ENCODE data around the gene ANKRD22. TPM values are rescaled to one million over a fixed set of nuclear protein-coding genes. Genes with fewer than 3 reads are reported as not detected.

ANKRD22 gene
- total RNA-seq, 2 experiments from 2014 or later, result not detected

DNA sequence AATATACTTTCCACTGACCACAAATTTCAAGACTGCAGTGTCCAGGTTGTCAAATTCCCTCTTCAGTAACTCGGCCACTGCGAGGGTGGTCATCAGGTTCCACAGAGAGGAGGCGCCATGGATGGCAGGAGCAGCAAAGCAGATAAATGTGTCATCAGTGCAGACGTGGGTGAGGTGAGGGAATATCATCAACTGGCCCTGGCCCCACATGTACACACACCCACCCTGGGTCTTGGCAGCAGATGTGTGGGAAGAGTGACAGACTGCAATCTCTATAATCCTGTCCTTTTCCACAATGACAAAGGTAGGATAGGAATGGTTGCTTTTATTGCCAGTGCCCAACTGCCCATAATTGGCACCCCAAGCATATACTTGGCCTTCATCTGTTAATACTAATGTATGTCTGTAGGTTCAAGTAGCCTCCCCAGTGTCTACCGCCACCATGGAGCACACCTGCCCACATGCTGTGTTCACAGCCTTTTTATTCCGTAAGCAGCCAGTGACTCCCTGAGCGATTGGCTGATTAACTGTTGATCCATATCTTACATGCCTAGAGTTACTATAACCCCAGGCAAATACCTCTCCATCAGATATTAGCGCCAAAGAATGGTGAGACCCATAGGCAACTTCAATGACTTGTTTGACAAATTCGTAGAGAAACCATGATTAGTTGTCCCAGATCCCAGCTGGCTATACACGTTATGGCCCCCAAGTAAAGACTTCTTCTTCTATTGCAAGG lies 65.4 kb downstream of the ANKRD22 start:
- H3K9me3 Mint-ChIP-seq, result no peaks in the 10 kb centered on the region
- CTCF ChIA-PET, result no interaction called here
- H3K36me3 Mint-ChIP-seq (ENCODE audit: low read depth), result no peaks in the 10 kb centered on the region
- H3K27ac Mint-ChIP-seq, result no peak overlapping the region
- TF ChIP-seq CTCF (IDR thresholded peaks at IDR 0.05), result no peak
- Histone ChIP-seq H3K27me3 (ENCODE audit: control insufficient read depth in 1 of 2, insufficient read depth in 2 of 2, low read length in 2 of 2) (no peaks in the 10 kb centered on the region), H3K27ac (ENCODE audit: low read depth in 1 of 2, low read length in 2 of 2) (no peak overlapping the region), H3K36me3 (ENCODE audit: insufficient read depth, low read length) (no peaks in the 10 kb centered on the region), H3K4me1 (ENCODE audit: insufficient read depth, low read length) (no peaks in the 10 kb centered on the region), H3K4me3 (ENCODE audit: low read length) (no peak overlapping the region), H3K9me3 (ENCODE audit: control insufficient read depth in 1 of 2, insufficient read depth in 1 of 2, low read length in 2 of 2) (no peaks in the 10 kb centered on the region)
- ATAC-seq (ENCODE audit: poor library complexity) (no peak), DNase-seq (no peak)
- no peak overlapping the region for H3K4me3 Mint-ChIP-seq
- H3K27me3 Mint-ChIP-seq, result no peaks in the 10 kb centered on the region
- no peaks in the 10 kb centered on the region for H3K4me1 Mint-ChIP-seq (ENCODE audit: low read depth)
- POLR2A ChIA-PET, result no interaction called here
- intact Hi-C loops (cut with DNase I, micrococcal nuclease), result no loop called here

DNA sequence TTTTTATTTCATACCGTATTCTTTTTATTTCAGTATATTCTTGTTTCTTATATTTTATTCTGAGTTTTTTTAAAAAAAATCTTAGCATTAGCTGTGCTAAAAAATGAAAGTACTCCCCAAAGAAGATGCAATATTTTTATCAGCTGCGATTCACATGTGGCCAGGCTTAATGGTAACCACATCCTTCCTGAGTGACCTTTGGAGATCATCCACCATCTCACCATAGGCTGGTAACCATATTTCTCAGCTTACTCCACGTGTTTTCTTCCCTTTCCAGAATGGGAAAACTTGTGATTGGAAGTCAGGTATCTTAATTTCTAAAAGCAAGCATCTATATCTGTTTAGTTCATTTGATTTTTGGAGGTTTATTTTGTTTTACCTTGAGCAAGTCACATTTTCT lies 67.9 kb downstream of the ANKRD22 start:
- no peaks in the 10 kb centered on the region for H3K27me3 Mint-ChIP-seq
- POLR2A ChIA-PET, result no interaction called here
- no peaks in the 10 kb centered on the region for H3K4me1 ChIP-seq (ENCODE audit: insufficient read depth, low read length)
- no peaks in the 10 kb centered on the region for H3K36me3 ChIP-seq (ENCODE audit: insufficient read depth, low read length)
- no peak overlapping the region for H3K4me3 ChIP-seq (ENCODE audit: low read length)
- H3K27ac Mint-ChIP-seq, result no peak overlapping the region
- H3K27ac ChIP-seq (ENCODE audit: low read depth in 1 of 2, low read length in 2 of 2), result no peak overlapping the region
- ATAC-seq (ENCODE audit: poor library complexity) (no peak), DNase-seq (no peak)
- no peak overlapping the region for H3K4me3 Mint-ChIP-seq
- CTCF ChIA-PET, result no interaction called here
- H3K4me1 Mint-ChIP-seq (ENCODE audit: low read depth), result no peaks in the 10 kb centered on the region
- no peaks in the 10 kb centered on the region for H3K9me3 Mint-ChIP-seq
- intact Hi-C loops (cut with DNase I, micrococcal nuclease), result no loop called here
- no peaks in the 10 kb centered on the region for H3K36me3 Mint-ChIP-seq (ENCODE audit: low read depth)
- no peak for TF ChIP-seq CTCF (IDR thresholded peaks at IDR 0.05)
- H3K27me3 ChIP-seq (ENCODE audit: control insufficient read depth in 1 of 2, insufficient read depth in 2 of 2, low read length in 2 of 2), result no peaks in the 10 kb centered on the region
- no peaks in the 10 kb centered on the region for H3K9me3 ChIP-seq (ENCODE audit: control insufficient read depth in 1 of 2, insufficient read depth in 1 of 2, low read length in 2 of 2)

GRCh38 chr10:88782222-88782621 lies 69.4 kb downstream of the ANKRD22 start:
- no peak overlapping the region for H3K27ac Mint-ChIP-seq
- POLR2A ChIA-PET, result no interaction called here
- no peak for TF ChIP-seq CTCF (IDR thresholded peaks at IDR 0.05)

More at GRCh38 chr10:88782222-88782621, 69.4 kb downstream of the ANKRD22 start:
- Histone ChIP-seq H3K4me1 (ENCODE audit: insufficient read depth, low read length) (no peaks in the 10 kb centered on the region), H3K27me3 (ENCODE audit: control insufficient read depth in 1 of 2, insufficient read depth in 2 of 2, low read length in 2 of 2) (no peaks in the 10 kb centered on the region), H3K4me3 (ENCODE audit: low read length) (no peak overlapping the region), H3K27ac (ENCODE audit: low read depth in 1 of 2, low read length in 2 of 2) (no peak overlapping the region), H3K36me3 (ENCODE audit: insufficient read depth, low read length) (no peaks in the 10 kb centered on the region), H3K9me3 (ENCODE audit: control insufficient read depth in 1 of 2, insufficient read depth in 1 of 2, low read length in 2 of 2) (no peaks in the 10 kb centered on the region)
- CTCF ChIA-PET, result no interaction called here
- Mint-ChIP-seq H3K9me3 (no peaks in the 10 kb centered on the region), H3K36me3 (ENCODE audit: low read depth) (no peaks in the 10 kb centered on the region), H3K27me3 (no peaks in the 10 kb centered on the region), H3K4me3 (no peak overlapping the region), H3K4me1 (ENCODE audit: low read depth) (no peaks in the 10 kb centered on the region)
- intact Hi-C loops (cut with DNase I, micrococcal nuclease), result no loop called here
- DNase-seq (no peak), ATAC-seq (ENCODE audit: poor library complexity) (no peak)

Measured in CD4-positive, alpha-beta T cell (primary cell).